Measurements from ENCODE around the gene SLC38A10.

The SLC38A10 gene

GRCh38 chr17:81330884-81331245 lies 35.8 kb upstream of the SLC38A10 start:
- no peak for DNase-seq

- no peak for DNase-seq
Measured at GRCh38 chr17:81329927-81330883, 35.1 kb upstream of the SLC38A10 start.

- no peak for DNase-seq
Measured at GRCh38 chr17:81328978-81329926, 34.1 kb upstream of the SLC38A10 start.

GRCh38 chr17:81328489-81328888 lies 33.4 kb upstream of the SLC38A10 start:
- DNase-seq: no peak

GRCh38 chr17:81325714-81326358 lies 30.7 kb upstream of the SLC38A10 start:
- DNase-seq: no peak

GRCh38 chr17:81324851-81325713 lies 30.0 kb upstream of the SLC38A10 start:
- DNase-seq: no peak

- no peak for DNase-seq
Measured at GRCh38 chr17:81324177-81324850, 29.2 kb upstream of the SLC38A10 start.

GRCh38 chr17:81323411-81323868 lies 28.3 kb upstream of the SLC38A10 start:
- DNase-seq: no peak

- DNase-seq: no peak
Measured at GRCh38 chr17:81323083-81323369, 27.9 kb upstream of the SLC38A10 start.

- no peak for DNase-seq
Measured at GRCh38 chr17:81322271-81323082, 27.4 kb upstream of the SLC38A10 start.

- DNase-seq: no peak
Measured at GRCh38 chr17:81317961-81318605, 23.0 kb upstream of the SLC38A10 start.

- DNase-seq: no peak
Measured at GRCh38 chr17:81317530-81317821, 22.4 kb upstream of the SLC38A10 start.

GRCh38 chr17:81315885-81316391 lies 20.8 kb upstream of the SLC38A10 start:
- no peak for DNase-seq

GRCh38 chr17:81315129-81315884 lies 20.2 kb upstream of the SLC38A10 start:
- DNase-seq: no peak

- no peak for DNase-seq
Measured at GRCh38 chr17:81314398-81315081, 19.4 kb upstream of the SLC38A10 start.

- DNase-seq: no peak
Measured at GRCh38 chr17:81313776-81314397, 18.8 kb upstream of the SLC38A10 start.

- no peak for DNase-seq
Measured at GRCh38 chr17:81312624-81313325, 17.7 kb upstream of the SLC38A10 start.

GRCh38 chr17:81311946-81312345 lies 16.8 kb upstream of the SLC38A10 start:
- no peak for DNase-seq
